OCI-LY7 (cell line): Measurements from ENCODE around the gene FOXO3. TPM values are rescaled to one million over a fixed set of nuclear protein-coding genes. Genes with fewer than 3 reads are reported as not detected.

Experiments
- BruUV-seq: library from RNA; stranded (reverse); fragments of 400-500 nt; replicated peaks from 2 replicates; lab custom pipeline; 2021; lab: Mats Ljungman, UMichigan
- CTCF ChIA-PET: fragments of 300-600 bp; sonication (Branson Sonifier 250); formaldehyde crosslinking; loops from one replicate; lab custom pipeline; 2022; ENCODE audit warnings: antibody characterized with exemption; ENCODE audit not compliant: unreplicated experiment; lab: Charles Lee
- POLR2A ChIA-PET: fragments of 300-600 bp; sonication (Branson Sonifier 250); formaldehyde crosslinking; loops from one replicate; lab custom pipeline; 2022; ENCODE audit warnings: antibody characterized with exemption; lab: Charles Lee
- DNase-seq: peaks from one replicate; pipeline ENCODE4 v3.0.0-alpha.2; 2015; ENCODE audit warnings: low spot score
- H2AFZ ChIP-seq: fragments of 200-600 bp; sonication (generic), shearing (Covaris generic); 2 replicates; pipeline ENCODE4 v1.6.1; 2014; ENCODE audit warnings: mild to moderate bottlenecking, antibody characterized with exemption, low read length, moderate library complexity
- H3K27ac ChIP-seq: fragments of 200-600 bp; sonication (generic); 2 replicates; pipeline ENCODE4 v1.5.1; 2014; ENCODE audit warnings: mixed run types, low read depth, mild to moderate bottlenecking, moderate library complexity, low read length, inconsistent platforms; ENCODE audit not compliant: poor library complexity, severe bottlenecking
- H3K36me3 ChIP-seq: fragments of 200-600 bp; sonication (generic); 2 replicates; pipeline ENCODE4 v1.6.1; 2014; ENCODE audit warnings: mild to moderate bottlenecking, antibody characterized with exemption, low read length, moderate library complexity, mixed read lengths; ENCODE audit not compliant: insufficient read depth
- H3K4me1 ChIP-seq: fragments of 200-600 bp; sonication (generic); 2 replicates; pipeline ENCODE4 v1.5.1; 2014; ENCODE audit warnings: mild to moderate bottlenecking, low read length; ENCODE audit not compliant: insufficient read depth, poor library complexity, severe bottlenecking
- H3K4me2 ChIP-seq: fragments of 200-600 bp; sonication (generic); 2 replicates; pipeline ENCODE4 v1.6.1; 2014; ENCODE audit warnings: mild to moderate bottlenecking, low read length
- H3K4me3 ChIP-seq: fragments of 200-600 bp; sonication (generic); 2 replicates; pipeline ENCODE4 v1.5.1; 2014; ENCODE audit warnings: mild to moderate bottlenecking, low read depth, low read length; ENCODE audit not compliant: poor library complexity, severe bottlenecking
- H3K79me2 ChIP-seq: fragments of 200-600 bp; sonication (generic); 2 replicates; pipeline ENCODE4 v1.6.1; 2016; ENCODE audit warnings: low read depth, mild to moderate bottlenecking, low read length, moderate library complexity, mixed read lengths; ENCODE audit not compliant: insufficient read depth
- H3K9me2 ChIP-seq: fragments of 200-600 bp; sonication (generic); 2 replicates; pipeline ENCODE4 v1.6.1; 2016; ENCODE audit warnings: mild to moderate bottlenecking, low read length, mixed read lengths; ENCODE audit not compliant: insufficient read depth
- H3K9me3 ChIP-seq: fragments of 200-600 bp; sonication (generic); 2 replicates; pipeline ENCODE4 v1.6.1; 2014; ENCODE audit warnings: mild to moderate bottlenecking, mixed run types, low read length, mixed read lengths
- H4K20me1 ChIP-seq: fragments of 200-600 bp; sonication (generic); 2 replicates; pipeline ENCODE4 v1.6.1; 2014; ENCODE audit warnings: mild to moderate bottlenecking, antibody characterized with exemption, low read length, moderate library complexity, mixed read lengths; ENCODE audit not compliant: insufficient read depth
- EZH2phosphoT487 ChIP-seq: fragments of 200-600 bp; sonication (generic); IDR thresholded peaks from 2 replicates; pipeline ENCODE4 v1.6.1; 2018; ENCODE audit warnings: low read depth, borderline replicate concordance, mild to moderate bottlenecking, mixed run types, antibody characterized with exemption, low read length, moderate library complexity, mixed read lengths
- intact Hi-C: fragments of 100-400 bp; cut with micrococcal nuclease; formaldehyde crosslinking; loops from one replicate; pipeline ENCODE4 v1.10.0; 2022; ENCODE audit not compliant: unreplicated experiment
- total RNA-seq, 2 experiments: library from RNA; depleted of rRNA in 1 of 2; stranded (reverse); fragments of >200 nt in 1 of 2; shearing (Covaris generic) in 1 of 2; gene quantifications; 2 replicates each; pipeline ENCODE4 v1.2.3, GENCODE V29; 2014 to 2022
- TF ChIP-seq, protein P1 (sequence below): fragments of 200-600 bp; sonication (generic); conservative IDR thresholded peaks from 2 replicates; pipeline ENCODE4 v1.5.1; 2014; ENCODE audit warnings: mild to moderate bottlenecking, antibody characterized with exemption, low read length, moderate library complexity, mixed read lengths

Gene FOXO3
- total RNA-seq, 2 experiments from 2014 or later, result 3.8 to 9.9 TPM

- Histone ChIP-seq H3K4me3 (no peak overlapping the region), H3K4me1 (no peaks in the 10 kb centered on the region), H4K20me1 (no peaks in the 10 kb centered on the region), H3K79me2 (no peaks in the 10 kb centered on the region), H3K9me3 (peaks cover 3% of the 10 kb centered on the region; the same call in 1 of the 2 replicates), H2AFZ (no peak overlapping the region), H3K27ac (no peak overlapping the region), H3K36me3 (no peaks in the 10 kb centered on the region), H3K9me2 (no peaks in the 10 kb centered on the region), H3K4me2 (no peak overlapping the region)
- DNase-seq, result no peak
- no TSS peak for BruUV-seq
- intact Hi-C loops, result loop anchor here (10.0 kb wide), 1 partner anchor 847 kb away; no protein-coding TSS in a partner anchor
- POLR2A ChIA-PET, result interaction anchor here (0.5 to 1.0 kb wide), 2 partner anchors 407 to 489 kb away, joined by 3 read pairs; no protein-coding TSS in a partner anchor
- CTCF ChIA-PET, result no interaction called here
- TF ChIP-seq, protein P1, sequence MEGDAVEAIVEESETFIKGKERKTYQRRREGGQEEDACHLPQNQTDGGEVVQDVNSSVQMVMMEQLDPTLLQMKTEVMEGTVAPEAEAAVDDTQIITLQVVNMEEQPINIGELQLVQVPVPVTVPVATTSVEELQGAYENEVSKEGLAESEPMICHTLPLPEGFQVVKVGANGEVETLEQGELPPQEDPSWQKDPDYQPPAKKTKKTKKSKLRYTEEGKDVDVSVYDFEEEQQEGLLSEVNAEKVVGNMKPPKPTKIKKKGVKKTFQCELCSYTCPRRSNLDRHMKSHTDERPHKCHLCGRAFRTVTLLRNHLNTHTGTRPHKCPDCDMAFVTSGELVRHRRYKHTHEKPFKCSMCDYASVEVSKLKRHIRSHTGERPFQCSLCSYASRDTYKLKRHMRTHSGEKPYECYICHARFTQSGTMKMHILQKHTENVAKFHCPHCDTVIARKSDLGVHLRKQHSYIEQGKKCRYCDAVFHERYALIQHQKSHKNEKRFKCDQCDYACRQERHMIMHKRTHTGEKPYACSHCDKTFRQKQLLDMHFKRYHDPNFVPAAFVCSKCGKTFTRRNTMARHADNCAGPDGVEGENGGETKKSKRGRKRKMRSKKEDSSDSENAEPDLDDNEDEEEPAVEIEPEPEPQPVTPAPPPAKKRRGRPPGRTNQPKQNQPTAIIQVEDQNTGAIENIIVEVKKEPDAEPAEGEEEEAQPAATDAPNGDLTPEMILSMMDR, result no peak
- no peak for TF ChIP-seq EZH2phosphoT487
These were observed 39.1 kb upstream of the FOXO3 start for GRCh38 chr6:108521616-108522107.

DNA sequence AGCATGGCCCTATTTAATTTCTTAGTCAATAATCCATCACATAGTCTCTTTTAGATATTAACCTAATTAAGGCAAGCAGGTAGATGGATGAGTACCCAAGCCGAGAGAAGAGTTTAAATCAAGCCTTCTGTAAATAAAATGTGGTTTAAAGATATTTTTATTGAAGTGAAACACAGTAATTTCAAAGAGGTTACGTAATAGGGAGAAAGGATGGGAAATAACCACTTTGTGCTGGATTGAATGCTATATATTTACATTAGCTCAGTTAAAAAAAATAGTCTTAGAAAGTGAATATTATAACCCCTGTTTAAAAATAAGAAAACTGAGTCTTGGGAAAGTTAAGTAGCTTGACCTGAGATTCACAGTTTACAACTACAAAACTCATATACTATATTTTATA is 37.0 kb upstream of the FOXO3 start:
- no peaks in the 10 kb centered on the region for H3K79me2 ChIP-seq
- TF ChIP-seq EZH2phosphoT487, result no peak
- TF ChIP-seq, protein P1, result no peak
- H3K9me2 ChIP-seq, result no peaks in the 10 kb centered on the region
- no peak overlapping the region for H3K4me3 ChIP-seq
- no peak overlapping the region for H3K27ac ChIP-seq
- no peaks in the 10 kb centered on the region for H3K36me3 ChIP-seq
- no TSS peak for BruUV-seq
- H4K20me1 ChIP-seq, result no peaks in the 10 kb centered on the region
- no peak for DNase-seq
- CTCF ChIA-PET, result no interaction called here
- POLR2A ChIA-PET, result interaction anchor here (0.6 to 1.5 kb wide), 4 partner anchors 11 to 762 kb away, joined by 3 to 7 read pairs (median 6); no protein-coding TSS in a partner anchor
- no peaks in the 10 kb centered on the region for H3K4me1 ChIP-seq
- peaks cover 3% of the 10 kb centered on the region; the same call in 1 of the 2 replicates for H3K9me3 ChIP-seq
- intact Hi-C loops, result loop anchor here (10.0 kb wide), 1 partner anchor 849 kb away; no protein-coding TSS in a partner anchor
- H3K4me2 ChIP-seq, result no peak overlapping the region
- no peak overlapping the region for H2AFZ ChIP-seq
